ENCODE measurements around the gene SUMO3.

DNA sequence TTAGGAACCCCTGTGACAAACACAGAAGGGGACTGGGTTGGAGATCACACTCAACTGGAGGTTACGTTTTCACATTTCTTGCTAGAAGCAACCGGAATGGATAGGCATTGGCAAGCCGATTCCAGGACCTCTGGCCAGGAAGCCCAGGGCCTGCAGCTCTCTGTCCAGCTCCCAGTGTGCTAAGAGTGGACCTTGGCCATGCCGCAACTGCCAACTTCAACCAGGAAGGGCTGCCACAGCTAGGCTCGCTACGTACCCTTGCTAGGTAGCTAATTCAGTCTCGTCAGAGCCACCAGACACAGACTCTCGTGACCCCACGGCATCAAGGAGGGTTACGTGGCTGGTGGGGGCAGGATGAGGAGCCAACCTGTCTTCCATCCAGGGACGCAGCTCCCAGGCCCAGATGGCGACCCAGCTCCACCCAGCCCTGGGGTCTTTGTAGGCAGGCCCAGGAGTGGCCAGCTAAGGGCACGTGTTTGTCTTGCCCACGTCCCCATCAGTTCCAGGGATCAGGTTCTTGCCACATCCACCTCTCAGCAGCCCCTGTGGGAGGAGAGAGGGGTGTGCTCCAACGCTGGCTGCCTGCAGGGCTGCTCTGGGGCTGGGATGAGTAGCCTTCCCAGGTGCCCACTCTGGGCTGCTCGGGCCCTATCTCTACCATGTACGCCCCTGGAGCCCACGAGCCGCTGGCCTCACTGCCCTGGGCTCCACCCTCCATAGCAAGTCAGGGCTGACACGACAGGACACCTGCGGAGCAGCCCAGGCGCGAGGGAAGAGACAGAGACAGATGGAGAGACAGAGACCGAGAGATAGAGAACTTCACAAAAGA lies 55.4 kb downstream of the SUMO3 start:
- TF ChIP-seq, protein P1, sequence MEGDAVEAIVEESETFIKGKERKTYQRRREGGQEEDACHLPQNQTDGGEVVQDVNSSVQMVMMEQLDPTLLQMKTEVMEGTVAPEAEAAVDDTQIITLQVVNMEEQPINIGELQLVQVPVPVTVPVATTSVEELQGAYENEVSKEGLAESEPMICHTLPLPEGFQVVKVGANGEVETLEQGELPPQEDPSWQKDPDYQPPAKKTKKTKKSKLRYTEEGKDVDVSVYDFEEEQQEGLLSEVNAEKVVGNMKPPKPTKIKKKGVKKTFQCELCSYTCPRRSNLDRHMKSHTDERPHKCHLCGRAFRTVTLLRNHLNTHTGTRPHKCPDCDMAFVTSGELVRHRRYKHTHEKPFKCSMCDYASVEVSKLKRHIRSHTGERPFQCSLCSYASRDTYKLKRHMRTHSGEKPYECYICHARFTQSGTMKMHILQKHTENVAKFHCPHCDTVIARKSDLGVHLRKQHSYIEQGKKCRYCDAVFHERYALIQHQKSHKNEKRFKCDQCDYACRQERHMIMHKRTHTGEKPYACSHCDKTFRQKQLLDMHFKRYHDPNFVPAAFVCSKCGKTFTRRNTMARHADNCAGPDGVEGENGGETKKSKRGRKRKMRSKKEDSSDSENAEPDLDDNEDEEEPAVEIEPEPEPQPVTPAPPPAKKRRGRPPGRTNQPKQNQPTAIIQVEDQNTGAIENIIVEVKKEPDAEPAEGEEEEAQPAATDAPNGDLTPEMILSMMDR (conservative IDR thresholded peaks at IDR 0.05 in 1 of 2, IDR thresholded peaks at IDR 0.05 in 1 of 2; ENCODE audit: extremely low read depth in 1 of 2, insufficient read depth in 1 of 2, low read depth in 1 of 2, low read length in 2 of 2): no peak
- no peak for TF ChIP-seq EZH2 (IDR thresholded peaks at IDR 0.05; ENCODE audit: borderline replicate concordance, low read length)

Measured in mammary epithelial cell (primary cell).